Epithelial cell of prostate (primary cell): ENCODE data around the gene DECR2.

Experiments
- DNase-seq: peaks from one replicate; pipeline ENCODE4 v3.0.0-alpha.2; 2011; ENCODE audit warnings: low read depth, low spot score
- H3K27ac ChIP-seq: fragments of 450-650 bp; 2 replicates; pipeline ENCODE4 v1.5.1; 2017; ENCODE audit warnings: mild to moderate bottlenecking

The DECR2 gene

DNA sequence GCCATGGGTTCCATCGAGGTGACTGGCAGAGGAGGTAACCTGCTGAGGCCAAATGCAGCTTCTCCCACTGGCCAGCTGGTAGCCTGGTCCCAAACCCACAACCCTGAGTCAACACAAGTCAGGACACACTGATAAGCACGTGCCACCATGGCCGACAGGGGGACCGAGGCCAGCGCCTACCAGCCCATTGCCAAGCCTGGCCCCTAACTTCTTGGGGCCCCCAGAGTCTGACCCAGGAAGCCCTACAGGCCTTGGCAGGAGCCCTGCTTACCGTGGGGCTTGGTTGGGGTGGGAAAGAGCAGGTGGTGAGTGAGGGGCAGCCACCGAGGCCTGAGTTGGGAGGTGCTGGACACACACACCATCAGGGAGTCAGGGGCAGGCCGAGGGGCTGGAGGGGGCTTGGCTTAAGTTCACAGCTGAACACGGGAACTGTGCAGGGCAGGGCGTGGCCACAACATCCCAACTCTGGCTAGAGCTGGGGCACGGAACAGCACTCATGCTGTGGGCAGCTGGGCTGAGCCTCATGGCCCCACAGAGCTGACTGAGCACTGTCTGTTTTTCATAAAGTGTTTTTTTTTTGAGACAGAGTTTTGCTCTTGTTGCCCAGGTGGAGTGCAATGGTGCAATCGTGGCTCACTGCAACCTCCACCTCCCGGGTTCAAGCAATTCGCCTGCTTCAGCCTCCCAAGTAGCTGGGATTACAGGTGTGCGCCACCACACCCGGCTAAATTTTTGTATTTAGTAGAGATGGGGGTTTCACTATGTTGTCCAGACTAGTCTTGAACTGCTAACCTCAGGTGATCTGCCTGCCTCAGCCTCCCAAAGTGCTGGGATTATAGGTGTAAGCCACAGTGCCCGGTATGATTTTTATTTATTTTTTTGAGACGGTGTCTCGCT, 36.8 kb upstream of the DECR2 start:
- no peak for DNase-seq
- no peak overlapping the region for H3K27ac ChIP-seq

DNA sequence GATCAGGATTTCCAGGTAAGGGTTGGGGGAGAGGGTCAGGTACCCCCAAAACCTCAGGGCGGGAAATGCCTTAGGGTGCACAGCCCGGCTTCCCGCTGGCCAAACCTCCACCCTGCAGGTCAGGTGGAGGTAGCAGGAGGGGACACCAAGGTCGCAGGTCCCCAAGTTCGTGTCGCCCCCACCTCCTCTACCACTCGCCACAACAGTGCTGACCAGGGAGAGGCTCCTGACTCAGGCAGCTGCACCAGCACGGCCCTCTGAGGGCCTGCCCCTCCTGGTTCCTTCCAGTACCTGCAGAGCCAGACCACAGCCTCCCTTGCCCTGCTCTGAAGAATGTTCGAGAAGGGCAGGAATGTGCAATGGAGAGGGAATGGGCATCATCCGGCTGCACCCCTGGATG, 35.2 kb upstream of the DECR2 start:
- H3K27ac ChIP-seq = no peak overlapping the region
- no peak for DNase-seq

DNA sequence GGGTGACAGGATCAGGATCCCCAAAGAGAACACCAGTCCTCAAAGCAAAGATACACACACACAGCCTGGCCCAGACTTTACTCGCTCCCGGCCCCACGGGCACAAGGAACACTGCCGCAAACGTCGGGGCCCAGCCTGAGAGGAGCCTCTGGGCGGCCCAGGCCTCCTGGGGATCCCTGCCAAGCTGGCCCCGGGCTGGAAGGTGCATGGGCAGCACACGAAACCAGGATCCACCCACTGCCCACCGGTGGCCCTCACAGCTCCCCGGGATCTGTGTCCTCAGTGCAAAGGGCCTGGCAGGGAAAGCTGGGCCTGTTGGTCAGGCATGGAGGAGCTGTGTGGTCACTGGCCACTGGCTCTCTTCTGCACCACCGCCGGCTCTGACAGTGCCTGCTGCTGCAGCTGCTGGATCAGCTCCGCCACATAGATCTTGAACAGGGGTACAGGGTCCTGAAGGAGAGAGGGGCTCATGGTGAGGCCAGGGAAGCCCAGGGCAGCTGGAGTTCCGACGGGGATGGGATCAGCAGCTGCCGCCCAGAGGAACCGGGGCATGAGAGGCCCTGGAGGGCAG, 34.3 kb upstream of the DECR2 start:
- H3K27ac ChIP-seq = no peak overlapping the region
- no peak for DNase-seq

DNA sequence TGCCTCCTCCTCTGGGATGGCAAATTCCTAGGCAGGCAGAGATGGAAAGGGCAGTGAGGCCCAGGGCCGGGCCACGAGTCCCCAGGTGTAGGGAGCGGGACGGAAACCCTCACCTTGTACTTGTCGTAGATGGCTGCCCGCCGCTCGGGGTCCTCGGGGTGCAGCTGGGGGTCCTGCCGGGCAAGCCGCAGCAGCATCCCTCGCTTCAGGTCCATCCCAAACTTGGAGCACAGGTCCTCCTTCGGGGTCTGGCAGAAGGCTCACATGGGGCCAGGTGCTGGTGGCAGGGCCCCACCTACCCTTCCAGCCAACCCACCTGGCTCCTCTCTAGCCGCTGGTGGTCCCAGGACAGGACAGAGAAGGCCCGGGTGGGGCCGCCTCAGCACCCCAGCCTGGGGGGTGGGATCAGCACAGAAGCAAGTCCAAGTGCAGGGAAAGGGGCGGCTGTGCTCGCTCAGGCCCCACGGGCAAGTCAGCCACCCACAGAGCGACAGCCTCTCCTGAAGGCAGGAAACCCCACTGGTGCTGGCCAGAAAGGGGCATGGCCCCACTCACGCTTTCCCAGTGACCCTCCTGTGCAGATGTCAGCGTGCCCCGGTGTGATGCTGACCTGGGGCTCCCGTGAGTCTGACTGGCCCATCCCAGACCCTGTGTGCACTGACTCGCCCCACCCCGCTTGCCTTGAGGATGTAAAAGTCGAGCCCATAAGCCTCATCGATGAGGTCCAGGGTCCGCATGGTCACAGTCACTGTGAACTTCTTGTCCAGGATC, 33.1 kb upstream of the DECR2 start:
- no peak overlapping the region for H3K27ac ChIP-seq

DNA sequence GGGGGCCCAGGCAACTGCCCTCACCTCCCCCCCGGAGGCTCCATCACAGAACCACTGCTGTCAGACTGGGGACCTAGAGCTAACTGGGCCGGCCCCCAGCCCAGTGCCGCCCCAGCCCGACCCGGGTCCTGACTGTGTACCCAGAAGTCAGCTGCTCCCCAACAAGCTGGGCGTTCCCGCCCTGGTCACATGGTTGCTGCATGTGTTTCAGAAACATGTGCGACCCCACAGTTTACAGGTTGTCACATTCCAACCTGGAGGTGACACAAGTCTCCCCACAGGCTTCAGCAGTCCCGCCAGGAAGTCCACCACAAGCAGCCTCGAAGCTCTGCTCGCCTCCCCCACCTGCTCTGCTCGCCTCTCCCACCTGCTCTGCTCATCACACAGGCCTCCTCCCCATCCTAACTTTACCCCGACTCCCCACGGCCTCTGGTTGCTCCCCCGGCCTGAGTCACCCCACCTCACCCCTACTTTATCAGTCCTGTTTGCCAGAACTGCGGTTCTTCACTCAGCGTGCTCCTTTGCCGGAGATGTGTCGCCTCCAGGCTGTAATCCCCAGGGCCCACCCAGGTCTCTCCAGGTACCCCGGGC, 32.3 kb upstream of the DECR2 start:
- no peak overlapping the region for H3K27ac ChIP-seq

More for the DNA sequence above, 33.1 kb upstream of the DECR2 start:
- DNase-seq = no peak

DNA sequence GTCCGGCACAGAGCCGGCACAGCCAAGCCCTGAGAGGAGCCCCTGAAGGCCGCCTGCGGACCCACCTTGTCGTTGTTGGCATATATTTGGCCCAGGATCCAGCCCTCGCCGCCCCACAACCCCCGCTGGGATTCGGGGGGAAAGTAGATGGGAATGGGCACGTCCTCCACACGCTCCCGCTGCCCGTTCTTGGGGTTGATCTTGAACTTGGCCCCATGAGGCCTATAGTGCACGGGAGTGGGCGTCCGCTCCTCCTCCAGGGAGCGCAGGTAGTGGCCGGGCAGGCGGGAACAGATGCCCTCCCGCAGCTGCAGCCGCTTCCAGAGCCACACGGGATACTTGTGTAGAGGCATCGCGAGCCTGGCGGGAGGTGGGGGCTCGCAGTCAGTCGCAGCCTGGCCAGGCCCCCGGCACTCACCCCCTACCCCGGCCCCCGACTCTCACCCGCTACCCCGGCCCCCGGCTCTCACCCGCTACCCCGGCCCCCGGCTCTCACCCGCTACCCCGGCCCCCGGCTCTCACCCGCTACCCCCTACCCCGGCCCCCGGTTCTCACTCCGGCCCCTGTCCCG, 31.7 kb upstream of the DECR2 start:
- DNase-seq = no peak
- no peak overlapping the region for H3K27ac ChIP-seq

More for the DNA sequence above, 32.3 kb upstream of the DECR2 start:
- no peak for DNase-seq

DNA sequence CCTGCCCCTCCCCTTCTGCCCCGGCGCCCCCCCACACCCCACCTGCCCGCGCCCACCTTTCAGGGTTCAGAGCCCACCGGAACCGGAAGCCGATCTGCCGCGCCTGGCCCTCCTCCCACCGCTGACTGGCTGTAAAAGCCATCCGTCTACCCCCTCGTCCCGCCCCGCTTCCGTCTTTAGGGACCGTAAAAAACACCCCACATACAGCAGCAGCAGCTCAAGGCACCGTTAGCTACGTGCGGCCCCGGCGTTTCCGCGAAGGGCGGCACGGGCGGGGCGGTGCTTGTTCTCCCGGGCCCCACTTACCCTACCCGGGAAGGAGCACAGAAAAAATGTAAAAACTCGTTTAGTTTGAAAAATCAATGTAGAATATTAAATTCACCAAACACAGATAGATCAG, 31.2 kb upstream of the DECR2 start, which contains the start of gene MRPL28:
Gene MRPL28, minus strand, starts transcription at position 96 of the 400 bp plus-strand sequence. CDS start 320 bp downstream, outside the sequence.
- DNase-seq = peak; percentile 68
- peak within 1 kb of the TSS; percentile 40 for H3K27ac ChIP-seq

DNA sequence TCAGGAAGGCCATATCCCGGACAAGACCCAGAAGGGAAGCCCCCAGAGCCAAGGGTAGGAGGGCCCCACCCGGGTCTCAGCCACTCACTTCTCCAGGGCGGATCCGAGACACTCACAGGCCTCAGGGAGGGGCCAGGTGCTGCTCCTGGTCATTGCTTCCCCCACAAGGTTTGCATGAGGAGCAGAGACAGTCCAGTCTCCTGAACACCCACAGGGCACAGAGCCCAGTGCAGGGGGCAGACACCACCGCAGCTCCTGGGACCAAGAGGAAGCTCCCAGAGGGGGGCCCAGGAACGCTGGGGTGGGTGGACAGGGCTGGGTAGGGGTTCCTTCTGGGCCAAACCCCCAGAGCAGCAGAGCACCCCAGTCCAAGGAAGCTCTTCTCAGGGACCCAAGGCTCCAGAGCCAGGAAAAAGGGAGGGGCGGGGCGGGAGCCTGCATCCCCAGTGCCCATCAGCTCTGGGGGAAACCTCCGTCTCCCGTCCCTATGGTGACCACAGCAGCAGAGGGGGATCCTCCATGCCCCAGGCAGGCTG, 30.6 kb upstream of the DECR2 start:
- DNase-seq = no peak
- peak overlapping the region; percentile 40 for H3K27ac ChIP-seq

DNA sequence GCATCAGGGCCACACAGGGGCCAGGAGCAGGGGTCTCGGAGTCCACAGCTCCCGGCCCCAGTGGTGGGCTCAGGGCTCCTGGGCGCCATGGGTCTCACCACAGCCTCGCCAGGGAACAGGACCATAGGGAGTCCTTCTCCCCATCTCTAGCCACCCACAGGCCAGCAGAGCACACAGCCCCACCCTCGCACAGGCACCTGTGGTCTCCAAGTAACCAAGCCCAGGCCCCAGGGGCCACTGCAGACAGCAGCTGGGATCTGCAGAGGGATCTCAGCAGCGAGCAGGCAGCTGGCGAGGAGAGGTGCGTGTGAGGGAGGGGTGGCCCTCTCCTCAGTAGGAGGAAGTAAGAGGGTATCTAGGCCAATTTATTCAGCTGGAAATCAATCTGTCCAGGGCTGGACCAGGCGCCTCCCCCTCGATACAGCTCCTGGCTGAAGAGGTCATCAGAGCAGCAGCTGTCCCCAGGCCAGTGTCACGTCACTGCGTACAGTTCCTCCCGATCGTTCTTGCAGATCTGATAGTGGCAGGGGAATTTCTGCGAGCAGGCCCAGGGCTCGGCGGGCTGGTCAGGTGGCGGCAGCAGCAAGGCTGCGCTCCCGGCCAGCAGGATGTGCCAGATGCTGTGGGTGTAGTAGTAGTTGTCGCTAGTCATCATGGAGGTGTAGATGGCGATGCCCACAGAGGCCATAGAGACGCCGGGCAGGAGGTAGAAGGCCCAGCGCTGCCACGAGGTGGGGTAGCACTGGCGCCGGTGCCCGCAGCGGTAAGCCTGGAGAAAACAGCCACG, 30.0 kb upstream of the DECR2 start:
- H3K27ac ChIP-seq = no peak overlapping the region
- no peak for DNase-seq

DNA sequence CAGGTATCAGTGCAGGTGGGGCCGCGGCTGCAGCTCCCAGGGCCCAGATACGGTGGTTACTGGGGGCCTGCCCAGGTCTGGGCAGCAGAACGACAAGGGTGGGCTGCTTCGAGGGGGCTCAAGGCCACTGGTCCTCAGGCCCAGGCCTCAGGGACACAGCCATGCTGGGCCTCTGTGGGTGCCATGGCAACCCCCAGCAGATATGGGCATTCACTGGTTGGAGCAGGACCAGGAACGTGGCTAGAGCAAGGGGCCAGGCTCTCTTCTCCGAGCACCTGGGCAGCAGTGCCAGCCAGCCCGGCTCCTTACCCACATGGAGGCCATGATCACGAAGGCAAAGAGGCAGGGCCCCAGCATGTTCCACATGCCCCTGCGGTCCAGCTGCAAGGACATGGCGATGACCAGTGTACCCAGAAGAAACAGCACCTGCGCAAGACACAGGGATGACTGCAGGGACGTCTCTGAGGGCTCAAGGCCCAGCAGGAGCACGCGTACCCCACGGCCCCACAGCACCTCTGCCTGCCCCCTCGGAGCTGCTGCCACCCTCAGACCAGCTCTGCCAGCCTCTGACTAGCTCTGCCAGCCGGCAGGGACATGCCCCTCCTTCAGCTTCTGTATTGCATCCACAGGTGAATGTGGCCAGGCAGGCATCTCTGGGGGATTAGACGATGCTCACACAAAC, 29.2 kb upstream of the DECR2 start:
- no peak for DNase-seq
- H3K27ac ChIP-seq = no peak overlapping the region

DNA sequence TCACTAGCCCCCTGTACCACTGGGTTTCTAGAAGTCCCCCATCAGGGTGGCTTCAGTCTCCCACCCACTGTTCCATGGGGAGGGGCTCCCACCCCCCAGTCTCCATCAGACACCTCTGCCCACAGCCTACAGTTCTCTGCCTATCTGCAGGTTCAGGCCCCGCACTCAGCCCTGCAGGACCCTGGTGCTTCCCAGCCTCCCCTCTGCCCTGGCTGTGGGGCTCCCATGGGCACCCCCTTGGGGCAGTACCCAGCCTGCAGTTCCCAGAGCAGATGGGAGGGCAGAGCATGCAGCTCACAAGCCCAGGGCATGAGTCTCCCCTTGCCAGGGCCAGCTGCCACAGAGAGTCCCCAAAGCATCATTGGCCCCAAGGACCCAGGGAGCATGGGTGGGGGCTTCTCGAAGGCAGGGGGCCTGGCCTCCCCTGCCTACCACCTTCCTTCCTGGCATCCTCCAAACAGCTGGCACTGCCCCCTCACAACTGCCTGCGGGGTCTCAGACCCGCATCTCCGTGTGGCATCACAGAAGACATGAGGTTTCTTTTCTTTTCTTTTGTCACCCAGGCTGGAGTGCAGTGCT, 28.6 kb upstream of the DECR2 start:
- no peak for DNase-seq
- H3K27ac ChIP-seq = no peak overlapping the region

DNA sequence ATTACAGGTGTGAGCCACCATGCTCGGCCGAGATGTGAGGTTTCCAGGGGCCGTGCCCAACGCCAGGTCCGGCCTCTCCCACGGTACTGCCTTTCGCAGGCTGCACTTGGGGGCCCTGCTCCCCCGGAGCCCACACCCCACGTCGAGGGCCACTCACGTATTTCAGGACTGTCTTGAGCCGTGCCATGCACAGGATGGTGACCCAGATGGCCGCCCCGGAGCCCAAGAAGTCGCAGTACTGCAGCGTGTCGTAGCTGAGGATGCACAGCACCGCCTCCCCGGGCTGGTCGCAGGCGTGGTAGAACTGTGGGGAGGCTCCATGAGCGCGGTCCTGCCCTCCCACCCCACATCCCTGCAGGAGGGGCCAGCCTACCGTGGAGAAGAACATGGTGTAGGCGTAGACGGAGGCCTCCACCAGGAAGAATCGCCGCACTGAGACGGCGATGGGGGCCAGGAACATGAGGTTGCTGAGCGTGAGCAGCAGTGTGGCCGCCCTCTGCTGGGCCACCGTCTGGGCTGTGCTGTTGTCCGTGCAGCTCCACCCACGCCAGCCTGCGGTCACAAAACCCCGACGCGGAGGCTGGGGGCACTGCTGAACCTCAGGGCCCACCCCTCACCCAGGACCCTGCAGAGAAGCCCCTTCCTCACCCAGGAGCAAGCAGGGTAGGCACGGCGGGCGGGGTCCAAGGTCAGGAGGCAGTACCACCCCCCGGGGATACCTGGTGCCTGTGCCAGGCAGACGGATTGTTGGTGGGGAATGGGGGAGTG, 27.7 kb upstream of the DECR2 start:
- DNase-seq = no peak
- no peak overlapping the region for H3K27ac ChIP-seq

DNA sequence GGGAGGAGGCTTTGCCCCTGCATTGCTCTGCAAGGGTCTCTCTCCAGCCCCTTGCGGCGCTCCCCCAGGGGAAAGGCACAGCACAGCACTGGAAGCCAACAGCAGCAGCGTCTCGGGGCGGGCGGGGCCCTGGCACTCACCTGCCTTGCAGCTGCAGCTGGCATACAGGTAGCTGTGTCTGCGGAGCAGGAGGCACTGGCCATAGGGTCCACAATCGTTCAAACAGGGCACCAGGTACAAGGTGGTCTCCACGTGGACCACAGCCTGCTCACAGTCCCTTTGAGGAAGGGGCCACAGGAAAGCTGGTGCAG, 27.1 kb upstream of the DECR2 start:
- DNase-seq = no peak
- H3K27ac ChIP-seq = no peak overlapping the region

DNA sequence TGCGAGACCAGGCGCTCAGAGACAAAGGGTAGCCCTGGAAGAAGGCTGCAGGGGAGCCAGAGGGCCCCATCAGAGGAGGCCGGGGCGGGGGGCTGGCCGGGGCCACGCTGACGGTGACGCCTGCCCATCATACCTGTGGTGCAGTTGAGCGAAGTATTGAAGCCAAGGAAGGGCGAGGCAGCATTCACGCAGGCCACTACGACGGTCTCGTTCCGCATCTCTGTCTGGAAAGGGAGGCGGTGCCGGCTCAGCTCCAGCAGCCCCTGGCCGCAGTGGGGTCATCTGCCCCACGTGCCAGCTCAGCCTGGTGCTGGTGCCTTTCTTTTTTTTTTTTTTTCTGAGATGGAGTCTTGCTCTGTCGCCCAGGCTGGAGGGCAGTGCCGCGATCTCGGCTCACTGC, 26.5 kb upstream of the DECR2 start:
- H3K27ac ChIP-seq = no peak overlapping the region
- DNase-seq = no peak

DNA sequence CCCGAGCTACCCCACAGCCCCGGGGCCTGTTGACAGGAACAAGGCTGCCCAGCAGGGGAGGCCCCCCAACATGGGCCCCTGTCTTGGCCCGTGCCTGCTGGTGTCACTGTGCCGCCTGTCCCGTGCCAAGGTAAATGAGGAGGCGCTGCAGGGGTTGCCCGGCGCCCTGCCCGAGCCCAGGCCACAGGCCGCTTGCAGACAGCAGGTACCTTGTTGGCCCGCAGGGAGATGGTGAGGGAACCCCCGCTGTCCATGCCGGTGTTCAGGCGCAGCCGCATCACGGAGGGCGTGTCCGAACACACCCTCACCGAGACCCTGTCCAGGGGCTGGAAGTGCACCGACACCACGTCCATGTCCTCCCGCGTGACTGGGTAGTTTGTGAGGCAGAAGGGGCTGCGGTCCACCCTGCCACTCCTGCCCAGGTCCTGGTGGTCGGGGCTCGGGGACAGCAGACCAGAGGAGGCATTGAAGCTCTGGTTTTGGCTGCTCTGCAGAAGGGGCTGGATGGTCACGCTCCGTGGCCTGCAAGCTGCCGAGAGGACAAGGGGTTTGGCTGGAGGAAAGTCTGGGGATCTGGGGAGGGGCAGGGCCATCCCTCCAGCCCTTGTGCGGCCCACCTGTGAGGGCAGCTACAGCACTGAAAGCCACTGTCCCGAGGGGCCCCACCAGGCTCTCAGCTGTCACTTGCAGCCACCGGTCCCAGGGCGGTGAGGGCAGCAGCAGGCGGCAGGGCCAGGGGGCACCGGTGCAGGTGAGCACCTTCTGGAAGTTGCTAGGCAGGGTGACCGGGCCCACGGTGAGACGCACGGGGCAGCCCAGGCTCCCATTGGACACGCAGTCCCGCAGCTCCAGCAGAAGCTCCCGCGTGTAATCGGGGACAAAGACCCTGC, 25.5 kb upstream of the DECR2 start:
- no peak overlapping the region for H3K27ac ChIP-seq
- no peak for DNase-seq

DNA sequence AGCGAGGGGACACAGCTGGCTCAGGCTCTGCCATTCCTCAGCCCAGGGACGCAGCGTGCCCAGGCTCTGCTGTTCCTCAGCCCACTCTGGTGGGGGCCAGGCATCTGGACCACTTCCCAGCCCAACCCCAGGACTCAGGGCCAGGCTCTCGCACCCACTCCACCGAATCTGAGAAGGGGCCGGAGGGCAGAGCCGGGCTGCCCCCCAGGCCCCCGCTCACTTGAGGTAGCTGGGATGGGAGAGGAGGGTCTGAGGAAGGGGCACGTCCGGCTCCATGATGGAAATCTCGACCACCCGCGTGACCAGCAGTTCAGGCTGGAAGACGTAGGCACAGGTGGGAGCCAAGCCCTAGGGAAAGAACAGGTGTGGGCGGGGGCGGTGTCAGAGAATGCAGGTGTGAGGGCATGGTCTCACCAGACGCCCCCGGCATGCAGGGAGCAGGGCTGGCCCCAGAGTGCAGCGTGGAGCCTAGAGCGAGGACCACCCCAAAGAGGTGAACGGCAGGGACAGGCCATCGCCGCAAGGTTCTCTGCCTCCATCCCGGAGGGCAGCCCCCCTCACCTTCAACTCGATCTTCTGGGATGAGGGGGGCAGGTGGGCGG, 24.8 kb upstream of the DECR2 start:
- no peak overlapping the region for H3K27ac ChIP-seq
- no peak for DNase-seq
